Endothelial cell of umbilical vein (primary cell): ENCODE results near the gene SPIRE1. TPM values are rescaled to one million over a fixed set of nuclear protein-coding genes. Genes with fewer than 3 reads are reported as not detected.

ENCODE experiments used
- BruUV-seq: library from RNA; stranded (reverse); fragments of 400-500 nt; replicated peaks from 2 replicates; lab custom pipeline; 2021; lab: Mats Ljungman, UMichigan
- CTCF ChIA-PET: fragments of 300-600, 350-600 bp; sonication (Branson Sonifier 250); formaldehyde crosslinking; loops from one replicate; lab custom pipeline; 2021; ENCODE audit warnings: antibody characterized with exemption, inconsistent platforms; lab: Charles Lee
- POLR2A ChIA-PET: fragments of 300-600, 350-600 bp; sonication (Branson Sonifier 250); formaldehyde crosslinking; loops from one replicate; lab custom pipeline; 2021; ENCODE audit warnings: antibody characterized with exemption, inconsistent platforms; lab: Charles Lee
- DNase-seq: peaks from one replicate; pipeline ENCODE4 v3.0.0-alpha.2; 2011; ENCODE audit warnings: low read depth, low spot score
- FAIRE-seq: peaks from 2 replicates; lab custom pipeline; 2011; peaks lifted over from hg19 to GRCh38; lab: Jason Lieb, UNC
- H2AFZ ChIP-seq: 2 replicates; pipeline ENCODE4 v1.6.0; 2012; ENCODE audit warnings: low read depth, low read length, control low read depth, inconsistent platforms
- H3K27ac ChIP-seq: 2 replicates; pipeline ENCODE4 v1.5.1; 2011; ENCODE audit warnings: low read depth, mild to moderate bottlenecking, control low read depth, low read length, moderate library complexity; ENCODE audit not compliant: insufficient read depth
- H3K27me3 ChIP-seq, 2 experiments: 2 replicates each; pipeline versions ENCODE4 v1.6.0 to v1.6.1; 2011; ENCODE audit warnings: low read length in 2 of 2, mixed read lengths in 1 of 2; ENCODE audit not compliant: control insufficient read depth in 2 of 2, insufficient read depth in 2 of 2
- H3K36me3 ChIP-seq, 2 experiments: 2 replicates in 1 of 2; 3 replicates in 1 of 2; pipeline ENCODE4 v1.5.1; 2011; ENCODE audit warnings: low read length in 2 of 2, mild to moderate bottlenecking in 1 of 2, moderate library complexity in 1 of 2; ENCODE audit not compliant: control insufficient read depth in 2 of 2, insufficient read depth in 2 of 2; ENCODE audit errors: extremely low read depth in 1 of 2
- H3K4me1 ChIP-seq: 3 replicates; pipeline ENCODE4 v1.5.1; 2011; ENCODE audit warnings: mild to moderate bottlenecking, low read length; ENCODE audit not compliant: control insufficient read depth, insufficient read depth; ENCODE audit errors: extremely low read depth
- H3K4me2 ChIP-seq: 2 replicates; pipeline ENCODE4 v1.6.1; 2011; ENCODE audit warnings: low read length, control low read depth, mixed read lengths; ENCODE audit not compliant: insufficient read depth
- H3K4me3 ChIP-seq, 3 experiments: fragments of 200-600 bp in 1 of 3; sonication (generic), shearing (Covaris generic) in 1 of 3; replicated peaks in 1 of 3; 2 replicates each; pipeline ENCODE4 v1.5.1; 2011 to 2016; ENCODE audit warnings: control low read depth in 3 of 3, low read length in 3 of 3, mild to moderate bottlenecking in 2 of 3, inconsistent platforms in 1 of 3, low read depth in 1 of 3, moderate library complexity in 1 of 3; ENCODE audit not compliant: insufficient read depth in 1 of 3
- H3K79me2 ChIP-seq: 2 replicates; pipeline ENCODE4 v1.6.0; 2012; ENCODE audit warnings: low read length, inconsistent platforms; ENCODE audit not compliant: control insufficient read depth, insufficient read depth
- H3K9ac ChIP-seq: replicated peaks from 2 replicates; pipeline ENCODE3; 2011; ENCODE audit warnings: low read length, control low read depth; ENCODE audit not compliant: insufficient read depth; ENCODE audit errors: extremely low read depth
- H3K9me1 ChIP-seq: replicated peaks from 3 replicates; pipeline ENCODE4 v1.6.0; 2011; ENCODE audit warnings: mild to moderate bottlenecking, low read length; ENCODE audit not compliant: control insufficient read depth, insufficient read depth; ENCODE audit errors: extremely low read depth
- H3K9me3 ChIP-seq: replicated peaks from 2 replicates; pipeline ENCODE4 v1.5.1; 2012; ENCODE audit warnings: low read length, inconsistent platforms; ENCODE audit not compliant: control insufficient read depth, insufficient read depth
- H4K20me1 ChIP-seq: replicated peaks from 2 replicates; pipeline ENCODE3; 2011; ENCODE audit warnings: mild to moderate bottlenecking, low read length; ENCODE audit not compliant: control insufficient read depth, insufficient read depth; ENCODE audit errors: extremely low read depth
- EZH2 ChIP-seq: IDR thresholded peaks from 2 replicates; pipeline ENCODE4 v1.6.1; 2012; ENCODE audit warnings: borderline replicate concordance, low read depth, mild to moderate bottlenecking, moderate library complexity, low read length, inconsistent platforms; ENCODE audit not compliant: severe bottlenecking
- FOS ChIP-seq: IDR thresholded peaks from 2 replicates; pipeline ENCODE4 v1.6.1; 2011; ENCODE audit warnings: mild to moderate bottlenecking, low read length, moderate library complexity, borderline replicate concordance; ENCODE audit not compliant: insufficient read depth
- GATA2 ChIP-seq: IDR thresholded peaks from 2 replicates; pipeline ENCODE4 v1.7.0; 2011; ENCODE audit warnings: low read depth, mild to moderate bottlenecking, moderate library complexity, mixed read lengths, low read length; ENCODE audit not compliant: insufficient read length, insufficient read depth
- MYC ChIP-seq: IDR thresholded peaks from one replicate; pipeline ENCODE4 v1.6.1; 2011; ENCODE audit warnings: mild to moderate bottlenecking, low read depth, low read length
- POLR2A ChIP-seq: IDR thresholded peaks from 2 replicates; pipeline ENCODE4 v1.6.1; 2012; ENCODE audit warnings: low read depth, mild to moderate bottlenecking, control low read depth, low read length
- POLR2AphosphoS5 ChIP-seq: IDR thresholded peaks from 2 replicates; pipeline ENCODE4 v1.6.1; 2012; ENCODE audit warnings: low read depth, mild to moderate bottlenecking, control low read depth, low read length, moderate library complexity; ENCODE audit not compliant: insufficient read depth
- dilution Hi-C: fragments of 300-500 bp; cut with MboI; formaldehyde crosslinking; loops from one replicate; pipeline ENCODE4 v1.15.0; 2019; ENCODE audit warnings: low sequenced_read_pairs; ENCODE audit not compliant: extremely low pct_ligation_motif_present
- intact Hi-C: fragments of 100-400 bp; cut with micrococcal nuclease; formaldehyde crosslinking; loops from one replicate; pipeline ENCODE4 v1.10.0; 2022
- polyA plus RNA-seq, 4 experiments: library from polyadenylated mRNA; depleted of rRNA in 3 of 4; stranded (reverse) in 3 of 4; unstranded in 1 of 4; fragments of >200 nt; gene quantifications; 2 replicates each; pipeline versions ENCODE4 v1.2.1 to v1.2.3, GENCODE V29; 2011 to 2012; ENCODE audit warnings: missing spikeins in 1 of 4
- total RNA-seq: library from RNA; stranded (reverse); gene quantifications from 2 replicates; pipeline ENCODE4 v1.2.3, GENCODE V29; 2021
- TF ChIP-seq, protein P1 (sequence below): IDR thresholded peaks from 2 replicates; pipeline ENCODE4 v1.6.1; 2011; ENCODE audit not compliant: insufficient read depth, insufficient read length

The SPIRE1 gene
- total and polyA plus RNA-seq, 2 donors (not counting 3 experiments of a cell fraction or from before 2014, with no cell fraction given), result 13.1 to 44.0 TPM

DNA sequence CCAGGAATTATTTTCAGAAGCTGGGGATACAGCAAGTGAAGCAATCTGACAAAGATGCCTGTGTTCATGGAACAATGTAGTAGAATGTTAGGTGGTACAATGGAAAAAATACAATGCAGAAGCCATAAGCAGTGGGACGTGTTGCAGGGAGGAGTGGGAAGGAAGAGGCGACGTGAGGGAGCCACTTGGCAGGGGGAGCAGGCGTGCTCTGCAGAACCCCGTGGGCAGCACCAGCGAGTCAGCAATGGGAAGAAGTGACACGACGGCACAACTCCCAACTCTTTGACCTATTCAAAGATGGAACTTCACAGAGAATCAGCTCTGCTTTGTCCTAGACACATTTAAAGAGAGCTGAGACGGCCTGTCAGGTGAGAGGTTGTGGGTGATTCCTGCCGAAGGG lies 219.7 kb downstream of the SPIRE1 start:
- Histone ChIP-seq H2AFZ (no peak overlapping the region), H3K27me3 (no peaks in the 10 kb centered on the region), H3K4me3 (no peak overlapping the region), H3K4me2 (no peak overlapping the region), H4K20me1 (no peaks in the 10 kb centered on the region), H3K4me1 (peaks cover 3% of the 10 kb centered on the region), H3K9me1 (no peaks in the 10 kb centered on the region), H3K36me3 (no peaks in the 10 kb centered on the region), H3K9me3 (no peaks in the 10 kb centered on the region), H3K27ac (no peak overlapping the region), H3K9ac (no peak overlapping the region), H3K79me2 (no peaks in the 10 kb centered on the region)
- CTCF ChIA-PET, result no interaction called here
- intact Hi-C loops, result no loop called here
- no peak for TF ChIP-seq EZH2
- TF ChIP-seq FOS, result no peak
- no peak for TF ChIP-seq MYC
- TF ChIP-seq POLR2A, result no peak
- no peak for TF ChIP-seq POLR2AphosphoS5
- no peak for TF ChIP-seq GATA2
- POLR2A ChIA-PET, result no interaction called here
- FAIRE-seq (no peak), DNase-seq (no peak)
- BruUV-seq, result no TSS peak
- dilution Hi-C loops, result no loop called here

DNA sequence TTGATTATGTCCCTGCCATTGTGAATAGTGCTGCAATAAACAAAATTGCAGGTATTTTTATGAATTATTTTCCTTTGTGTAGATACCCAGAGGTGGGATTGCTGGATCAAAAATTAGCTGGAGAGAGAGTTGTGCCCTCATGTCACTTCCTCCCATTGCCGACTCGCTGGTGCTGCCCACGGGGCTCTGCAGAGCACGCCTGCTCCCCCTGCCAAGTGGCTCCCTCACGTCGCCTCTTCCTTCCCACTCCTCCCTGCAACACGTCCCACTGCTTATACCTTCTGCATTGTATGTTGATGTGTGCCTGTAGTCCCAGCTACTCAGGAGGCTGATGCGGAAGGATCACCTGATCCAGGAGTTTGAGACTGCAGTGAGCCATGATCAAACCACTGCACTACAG lies 222.0 kb downstream of the SPIRE1 start:
- H3K27ac ChIP-seq, result no peak overlapping the region
- intact Hi-C loops (no loop called here), dilution Hi-C loops (no loop called here)
- no peak overlapping the region for H3K4me2 ChIP-seq
- FAIRE-seq (no peak), DNase-seq (no peak)
- no peaks in the 10 kb centered on the region for H3K9me1 ChIP-seq
- no TSS peak for BruUV-seq
- H3K79me2 ChIP-seq, result no peaks in the 10 kb centered on the region
- no peak overlapping the region for H2AFZ ChIP-seq
- H3K4me1 ChIP-seq, result no peaks in the 10 kb centered on the region
- CTCF ChIA-PET, result interaction anchor here (0.9 to 1.4 kb wide), 2 partner anchors 9 to 25 kb away, joined by 3 to 5 read pairs; no protein-coding TSS in a partner anchor
- H4K20me1 ChIP-seq, result no peaks in the 10 kb centered on the region
- no peak overlapping the region for H3K9ac ChIP-seq
- TF ChIP-seq FOS (no peak), POLR2AphosphoS5 (no peak), GATA2 (no peak), MYC (no peak)
- TF ChIP-seq, protein P1, sequence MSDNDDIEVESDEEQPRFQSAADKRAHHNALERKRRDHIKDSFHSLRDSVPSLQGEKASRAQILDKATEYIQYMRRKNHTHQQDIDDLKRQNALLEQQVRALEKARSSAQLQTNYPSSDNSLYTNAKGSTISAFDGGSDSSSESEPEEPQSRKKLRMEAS, result no peak
- no peaks in the 10 kb centered on the region for H3K9me3 ChIP-seq
- no peaks in the 10 kb centered on the region for H3K27me3 ChIP-seq
- POLR2A ChIA-PET, result no interaction called here
- peaks cover 3% of the 10 kb centered on the region in 2 experiments for H3K36me3 ChIP-seq
- H3K4me3 ChIP-seq, result no peak overlapping the region
